ENCODE results near the gene MED16.

DNA sequence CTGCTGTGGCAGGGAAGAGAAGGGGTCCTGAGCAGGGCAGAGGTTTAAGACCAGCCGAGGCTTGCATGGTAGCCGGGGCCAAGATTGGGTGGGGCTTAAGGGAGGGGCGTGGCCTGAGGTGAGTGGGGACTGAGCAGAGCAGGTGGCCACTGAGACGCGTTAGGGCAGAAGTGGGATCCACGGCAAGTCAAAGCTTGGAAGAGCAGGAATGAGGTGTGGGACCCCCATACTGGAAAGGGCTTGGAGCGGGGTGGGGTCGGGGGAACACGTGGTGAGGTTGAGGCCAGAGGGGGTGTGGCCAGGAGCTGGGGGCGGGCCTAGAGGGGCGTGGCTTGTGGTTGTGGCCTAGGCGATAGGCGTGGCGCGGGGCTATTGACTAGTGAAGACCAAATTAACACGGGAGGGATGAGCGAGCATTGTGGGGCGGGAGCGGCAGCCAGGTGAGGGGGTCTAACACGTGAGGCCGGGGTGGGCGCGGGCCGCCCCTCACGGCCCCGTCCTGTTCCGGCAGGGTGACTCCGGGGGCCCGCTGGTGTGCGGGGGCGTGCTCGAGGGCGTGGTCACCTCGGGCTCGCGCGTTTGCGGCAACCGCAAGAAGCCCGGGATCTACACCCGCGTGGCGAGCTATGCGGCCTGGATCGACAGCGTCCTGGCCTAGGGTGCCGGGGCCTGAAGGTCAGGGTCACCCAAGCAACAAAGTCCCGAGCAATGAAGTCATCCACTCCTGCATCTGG lies 30.2 kb downstream of the MED16 start:
- TF ChIP-seq POLR2A (IDR thresholded peaks at IDR 0.05; ENCODE audit: extremely low read depth, insufficient read length): no peak
- TF ChIP-seq CTCF (IDR thresholded peaks at IDR 0.05; ENCODE audit: low read depth, low read length): no peak
- TF ChIP-seq, protein P1, sequence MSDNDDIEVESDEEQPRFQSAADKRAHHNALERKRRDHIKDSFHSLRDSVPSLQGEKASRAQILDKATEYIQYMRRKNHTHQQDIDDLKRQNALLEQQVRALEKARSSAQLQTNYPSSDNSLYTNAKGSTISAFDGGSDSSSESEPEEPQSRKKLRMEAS (IDR thresholded peaks at IDR 0.05; ENCODE audit: low read depth, low read length): no peak
- TF ChIP-seq MYC (IDR thresholded peaks at IDR 0.05; ENCODE audit: low read depth, low read length): no peak

Measured in NB4 (cell line).